Endothelial cell of umbilical vein (primary cell): ENCODE data around the gene HSPA1B. TPM values are rescaled to one million over a fixed set of nuclear protein-coding genes. Genes with fewer than 3 reads are reported as not detected.

Source experiments
- BruUV-seq: library from RNA; stranded (reverse); fragments of 400-500 nt; replicated peaks from 2 replicates; lab custom pipeline; 2021; lab: Mats Ljungman, UMichigan
- CTCF ChIA-PET: fragments of 300-600, 350-600 bp; sonication (Branson Sonifier 250); formaldehyde crosslinking; loops from one replicate; lab custom pipeline; 2021; ENCODE audit warnings: antibody characterized with exemption, inconsistent platforms; lab: Charles Lee
- POLR2A ChIA-PET: fragments of 300-600, 350-600 bp; sonication (Branson Sonifier 250); formaldehyde crosslinking; loops from one replicate; lab custom pipeline; 2021; ENCODE audit warnings: antibody characterized with exemption, inconsistent platforms; lab: Charles Lee
- DNase-seq: peaks from one replicate; pipeline ENCODE4 v3.0.0-alpha.2; 2011; ENCODE audit warnings: low read depth, low spot score
- FAIRE-seq: peaks from 2 replicates; lab custom pipeline; 2011; peaks lifted over from hg19 to GRCh38; lab: Jason Lieb, UNC
- H2AFZ ChIP-seq: 2 replicates; pipeline ENCODE4 v1.6.0; 2012; ENCODE audit warnings: low read depth, low read length, control low read depth, inconsistent platforms
- H3K27ac ChIP-seq: 2 replicates; pipeline ENCODE4 v1.5.1; 2011; ENCODE audit warnings: low read depth, mild to moderate bottlenecking, control low read depth, low read length, moderate library complexity; ENCODE audit not compliant: insufficient read depth
- H3K27me3 ChIP-seq, 2 experiments: 2 replicates each; pipeline versions ENCODE4 v1.6.0 to v1.6.1; 2011; ENCODE audit warnings: low read length in 2 of 2, mixed read lengths in 1 of 2; ENCODE audit not compliant: control insufficient read depth in 2 of 2, insufficient read depth in 2 of 2
- H3K36me3 ChIP-seq, 2 experiments: 2 replicates in 1 of 2; 3 replicates in 1 of 2; pipeline ENCODE4 v1.5.1; 2011; ENCODE audit warnings: low read length in 2 of 2, mild to moderate bottlenecking in 1 of 2, moderate library complexity in 1 of 2; ENCODE audit not compliant: control insufficient read depth in 2 of 2, insufficient read depth in 2 of 2; ENCODE audit errors: extremely low read depth in 1 of 2
- H3K4me1 ChIP-seq: 3 replicates; pipeline ENCODE4 v1.5.1; 2011; ENCODE audit warnings: mild to moderate bottlenecking, low read length; ENCODE audit not compliant: control insufficient read depth, insufficient read depth; ENCODE audit errors: extremely low read depth
- H3K4me2 ChIP-seq: 2 replicates; pipeline ENCODE4 v1.6.1; 2011; ENCODE audit warnings: low read length, control low read depth, mixed read lengths; ENCODE audit not compliant: insufficient read depth
- H3K4me3 ChIP-seq, 3 experiments: fragments of 200-600 bp in 1 of 3; sonication (generic), shearing (Covaris generic) in 1 of 3; replicated peaks in 1 of 3; 2 replicates each; pipeline ENCODE4 v1.5.1; 2011 to 2016; ENCODE audit warnings: control low read depth in 3 of 3, low read length in 3 of 3, mild to moderate bottlenecking in 2 of 3, inconsistent platforms in 1 of 3, low read depth in 1 of 3, moderate library complexity in 1 of 3; ENCODE audit not compliant: insufficient read depth in 1 of 3
- H3K79me2 ChIP-seq: 2 replicates; pipeline ENCODE4 v1.6.0; 2012; ENCODE audit warnings: low read length, inconsistent platforms; ENCODE audit not compliant: control insufficient read depth, insufficient read depth
- H3K9ac ChIP-seq: replicated peaks from 2 replicates; pipeline ENCODE3; 2011; ENCODE audit warnings: low read length, control low read depth; ENCODE audit not compliant: insufficient read depth; ENCODE audit errors: extremely low read depth
- H3K9me1 ChIP-seq: replicated peaks from 3 replicates; pipeline ENCODE4 v1.6.0; 2011; ENCODE audit warnings: mild to moderate bottlenecking, low read length; ENCODE audit not compliant: control insufficient read depth, insufficient read depth; ENCODE audit errors: extremely low read depth
- H3K9me3 ChIP-seq: replicated peaks from 2 replicates; pipeline ENCODE4 v1.5.1; 2012; ENCODE audit warnings: low read length, inconsistent platforms; ENCODE audit not compliant: control insufficient read depth, insufficient read depth
- H4K20me1 ChIP-seq: replicated peaks from 2 replicates; pipeline ENCODE3; 2011; ENCODE audit warnings: mild to moderate bottlenecking, low read length; ENCODE audit not compliant: control insufficient read depth, insufficient read depth; ENCODE audit errors: extremely low read depth
- CTCF ChIP-seq, 2 donors: IDR thresholded peaks; 1 replicate in 1 of 2; 2 replicates in 1 of 2; pipeline ENCODE4 v1.5.1; 2011; ENCODE audit warnings: low read length in 2 of 2, mild to moderate bottlenecking in 2 of 2, moderate library complexity in 2 of 2, control low read depth in 1 of 2, inconsistent platforms in 1 of 2, low read depth in 1 of 2; ENCODE audit not compliant: insufficient read depth in 1 of 2; ENCODE audit errors: extremely low read depth in 1 of 2
- EZH2 ChIP-seq: IDR thresholded peaks from 2 replicates; pipeline ENCODE4 v1.6.1; 2012; ENCODE audit warnings: borderline replicate concordance, low read depth, mild to moderate bottlenecking, moderate library complexity, low read length, inconsistent platforms; ENCODE audit not compliant: severe bottlenecking
- FOS ChIP-seq: IDR thresholded peaks from 2 replicates; pipeline ENCODE4 v1.6.1; 2011; ENCODE audit warnings: mild to moderate bottlenecking, low read length, moderate library complexity, borderline replicate concordance; ENCODE audit not compliant: insufficient read depth
- GATA2 ChIP-seq: IDR thresholded peaks from 2 replicates; pipeline ENCODE4 v1.7.0; 2011; ENCODE audit warnings: low read depth, mild to moderate bottlenecking, moderate library complexity, mixed read lengths, low read length; ENCODE audit not compliant: insufficient read length, insufficient read depth
- JUN ChIP-seq: IDR thresholded peaks from 2 replicates; pipeline ENCODE4 v1.6.1; 2011; ENCODE audit warnings: borderline replicate concordance, low read depth; ENCODE audit not compliant: insufficient read length, insufficient read depth
- MAX ChIP-seq: IDR thresholded peaks from 2 replicates; pipeline ENCODE4 v1.6.1; 2011; ENCODE audit not compliant: insufficient read depth, insufficient read length
- MYC ChIP-seq: IDR thresholded peaks from one replicate; pipeline ENCODE4 v1.6.1; 2011; ENCODE audit warnings: mild to moderate bottlenecking, low read depth, low read length
- POLR2A ChIP-seq: IDR thresholded peaks from 2 replicates; pipeline ENCODE4 v1.6.1; 2012; ENCODE audit warnings: low read depth, mild to moderate bottlenecking, control low read depth, low read length
- POLR2AphosphoS5 ChIP-seq: IDR thresholded peaks from 2 replicates; pipeline ENCODE4 v1.6.1; 2012; ENCODE audit warnings: low read depth, mild to moderate bottlenecking, control low read depth, low read length, moderate library complexity; ENCODE audit not compliant: insufficient read depth
- dilution Hi-C: fragments of 300-500 bp; cut with MboI; formaldehyde crosslinking; loops from one replicate; pipeline ENCODE4 v1.15.0; 2019; ENCODE audit warnings: low sequenced_read_pairs; ENCODE audit not compliant: extremely low pct_ligation_motif_present
- intact Hi-C: fragments of 100-400 bp; cut with micrococcal nuclease; formaldehyde crosslinking; loops from one replicate; pipeline ENCODE4 v1.10.0; 2022
- polyA plus RNA-seq, 4 experiments: library from polyadenylated mRNA; depleted of rRNA in 3 of 4; stranded (reverse) in 3 of 4; unstranded in 1 of 4; fragments of >200 nt; gene quantifications; 2 replicates each; pipeline versions ENCODE4 v1.2.1 to v1.2.3, GENCODE V29; 2011 to 2012; ENCODE audit warnings: missing spikeins in 1 of 4
- total RNA-seq: library from RNA; stranded (reverse); gene quantifications from 2 replicates; pipeline ENCODE4 v1.2.3, GENCODE V29; 2021

Gene HSPA1B
- total and polyA plus RNA-seq, 2 donors (not counting 3 experiments of a cell fraction or from before 2014, with no cell fraction given): 27.1 to 54.0 TPM

GRCh38 chr6:31870385-31870921 is 42.9 kb downstream of the HSPA1B start:
- CTCF ChIA-PET: no interaction called here
- Histone ChIP-seq H3K4me1 (no peaks in the 10 kb centered on the region), H3K9ac (no peak overlapping the region), H3K9me1 (no peaks in the 10 kb centered on the region), H3K4me2 (no peak overlapping the region), H3K79me2 (no peaks in the 10 kb centered on the region), H4K20me1 (no peaks in the 10 kb centered on the region), H3K27ac (no peak overlapping the region), H3K4me3 (no peak overlapping the region), H2AFZ (no peak overlapping the region), H3K9me3 (no peaks in the 10 kb centered on the region), H3K36me3 (no peaks in the 10 kb centered on the region), H3K27me3 (no peaks in the 10 kb centered on the region)
- DNase-seq: no peak
- dilution Hi-C loops (no loop called here), intact Hi-C loops (no loop called here)
- no peak for FAIRE-seq
- POLR2A ChIA-PET: no interaction called here
- no peak for TF ChIP-seq CTCF (IDR thresholded peaks at IDR 0.05; ENCODE audit: extremely low read depth in 1 of 2, insufficient read depth in 1 of 2, low read depth in 1 of 2, low read length in 2 of 2)
- no peak for TF ChIP-seq POLR2A
- no peak for TF ChIP-seq MAX
- no peak for TF ChIP-seq EZH2
- BruUV-seq: no TSS peak

- Histone ChIP-seq H3K36me3 (no peaks in the 10 kb centered on the region), H3K4me2 (no peak overlapping the region), H4K20me1 (no peaks in the 10 kb centered on the region), H3K79me2 (no peaks in the 10 kb centered on the region), H3K9ac (no peak overlapping the region), H3K27me3 (no peaks in the 10 kb centered on the region), H3K4me3 (no peak overlapping the region), H3K9me3 (no peaks in the 10 kb centered on the region), H3K27ac (no peak overlapping the region), H3K4me1 (no peaks in the 10 kb centered on the region), H2AFZ (no peak overlapping the region), H3K9me1 (no peaks in the 10 kb centered on the region)
- intact Hi-C loops: no loop called here
- no peak for FAIRE-seq
- ChIA-PET CTCF (no interaction called here), POLR2A (no interaction called here)
- dilution Hi-C loops: no loop called here
- no peak for DNase-seq
- no peak for TF ChIP-seq JUN
- no peak for TF ChIP-seq MAX
- TF ChIP-seq MYC: no peak
- TF ChIP-seq POLR2AphosphoS5: no peak
- TF ChIP-seq POLR2A: no peak
- TF ChIP-seq CTCF (IDR thresholded peaks at IDR 0.05; ENCODE audit: extremely low read depth in 1 of 2, insufficient read depth in 1 of 2, low read depth in 1 of 2, low read length in 2 of 2): no peak
- TF ChIP-seq EZH2: no peak
- no peak for TF ChIP-seq GATA2
- no peak for TF ChIP-seq FOS
- no TSS peak for BruUV-seq
These were observed 43.6 kb downstream of the HSPA1B start for GRCh38 chr6:31871046-31871659.
